Activated CD8-positive, alpha-beta memory T cell treated with anti-CD3 and anti-CD28 coated beads for 36 hours (primary cell): Measurements from ENCODE around the gene CA10. TPM values are rescaled to one million over a fixed set of nuclear protein-coding genes. Genes with fewer than 3 reads are reported as not detected.

Experiments
- CTCF ChIA-PET: fragments of 350-600 bp; sonication (Branson Sonifier 250); formaldehyde crosslinking; loops from one replicate; lab custom pipeline; 2021; ENCODE audit warnings: antibody characterized with exemption; lab: Charles Lee
- POLR2A ChIA-PET: fragments of 350-600 bp; sonication (Branson Sonifier 250); formaldehyde crosslinking; loops from one replicate; lab custom pipeline; 2021; ENCODE audit warnings: antibody characterized with exemption; lab: Charles Lee
- total RNA-seq, 2 experiments: library from RNA; stranded (reverse); gene quantifications; one replicate each; pipeline ENCODE4 v1.2.3, GENCODE V29; 2021

The CA10 gene
- total RNA-seq, 2 experiments from 2014 or later, result not detected

DNA sequence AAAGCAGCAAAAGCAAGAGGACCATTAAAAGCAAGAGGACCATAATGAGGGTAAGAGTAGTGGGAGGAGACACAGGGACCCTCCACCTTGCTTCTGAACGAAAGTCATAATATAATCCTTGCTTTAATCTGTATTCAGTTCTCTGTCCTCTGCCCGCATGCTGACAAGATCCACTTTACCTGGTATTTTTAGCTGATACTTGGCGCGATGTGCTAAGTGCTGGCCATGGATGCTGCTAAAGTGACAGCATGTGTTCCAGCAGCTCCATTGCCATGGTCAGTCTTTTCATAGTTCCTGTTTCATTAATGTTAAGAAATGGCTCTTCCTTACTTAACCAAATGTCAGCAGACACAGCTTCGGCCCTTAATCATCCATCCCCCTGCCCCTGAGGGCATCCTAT lies 86.8 kb downstream of the CA10 start:
- POLR2A ChIA-PET, result no interaction called here
- CTCF ChIA-PET, result interaction anchor here (0.6 kb wide), 1 partner anchor 12 kb away, joined by 3 read pairs; no protein-coding TSS in a partner anchor

- CTCF ChIA-PET, result no interaction called here
- POLR2A ChIA-PET, result no interaction called here
These were observed 93.7 kb downstream of the CA10 start for GRCh38 chr17:52064791-52065211.

- CTCF ChIA-PET, result no interaction called here
These were observed 109.0 kb downstream of the CA10 start for GRCh38 chr17:52049496-52049895.

DNA sequence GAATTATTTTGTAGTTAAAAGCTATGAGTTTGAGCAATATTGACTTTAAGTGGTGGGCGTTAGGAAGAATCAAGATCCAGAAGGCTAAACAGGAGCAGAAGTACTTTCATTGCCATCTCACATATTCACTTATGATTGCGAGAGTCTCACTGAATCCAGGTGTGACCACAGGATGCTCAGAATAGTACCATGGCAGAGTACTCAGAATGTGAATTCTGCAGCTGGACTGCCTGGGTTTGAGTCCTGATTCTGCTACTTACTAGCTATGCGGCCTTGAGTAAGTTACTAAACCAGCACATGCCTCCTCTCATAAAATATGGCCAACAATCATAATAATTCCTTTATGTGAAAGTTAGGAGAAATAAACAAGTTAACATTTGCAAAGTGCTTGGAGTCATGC lies 109.5 kb downstream of the CA10 start:
- ChIA-PET POLR2A (no interaction called here), CTCF (no interaction called here)

More at GRCh38 chr17:52049496-52049895, 109.0 kb downstream of the CA10 start:
- POLR2A ChIA-PET, result no interaction called here

- CTCF ChIA-PET, result no interaction called here
- POLR2A ChIA-PET, result no interaction called here
These were observed 110.2 kb downstream of the CA10 start for GRCh38 chr17:52048137-52048898.

GRCh38 chr17:52047086-52047485 lies 111.4 kb downstream of the CA10 start:
- ChIA-PET POLR2A (no interaction called here), CTCF (no interaction called here)

GRCh38 chr17:52041123-52041617 lies 117.3 kb downstream of the CA10 start:
- ChIA-PET CTCF (no interaction called here), POLR2A (no interaction called here)

DNA sequence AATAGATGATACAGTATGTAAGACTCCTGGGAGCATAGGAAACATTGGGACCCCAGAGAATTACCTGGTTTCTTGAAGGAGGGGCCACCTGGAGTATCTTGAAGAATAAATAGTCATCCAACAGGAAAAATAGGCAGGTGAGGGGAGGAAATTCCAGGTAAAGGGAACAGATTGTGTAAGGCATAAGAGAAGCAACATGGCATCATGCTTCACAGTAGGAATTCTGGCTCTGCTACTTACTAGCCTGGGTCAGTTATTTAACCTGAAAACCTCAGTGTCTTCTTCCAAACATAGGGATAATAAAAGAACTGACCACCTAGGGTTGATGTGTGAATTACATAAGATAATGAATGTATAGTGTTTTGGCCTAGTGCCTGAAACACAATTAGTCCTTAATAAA lies 122.1 kb downstream of the CA10 start:
- POLR2A ChIA-PET, result no interaction called here

DNA sequence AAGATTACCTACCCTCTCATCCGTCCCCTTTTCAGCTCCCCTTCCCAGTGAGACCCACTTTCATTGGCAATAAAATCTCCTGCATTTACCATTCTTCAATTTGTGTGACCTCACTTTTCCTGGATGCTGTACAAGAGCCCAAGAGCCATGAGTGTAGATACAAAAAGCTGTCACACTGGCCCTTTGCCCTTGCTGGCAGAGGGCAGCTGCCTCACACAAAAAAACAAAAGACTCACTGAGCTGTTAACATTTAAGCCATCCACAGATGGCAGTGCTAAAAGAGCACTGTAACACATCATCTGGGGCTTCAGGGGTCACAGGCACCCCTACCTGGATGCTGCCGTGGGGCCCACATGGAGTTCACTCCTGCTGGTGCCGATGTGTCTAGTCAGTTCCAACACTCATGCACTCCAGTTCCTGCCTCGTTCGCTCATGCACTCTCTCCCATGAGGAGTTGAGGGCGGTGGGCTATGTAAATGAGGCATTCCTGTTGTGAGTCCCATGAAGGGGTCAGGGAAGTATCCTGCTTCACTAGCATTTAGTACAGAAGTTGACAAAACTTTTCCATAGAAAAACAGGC lies 123.1 kb downstream of the CA10 start:
- ChIA-PET POLR2A (no interaction called here), CTCF (no interaction called here)

More for the DNA sequence above, 122.1 kb downstream of the CA10 start:
- CTCF ChIA-PET, result no interaction called here

GRCh38 chr17:52032454-52032853 lies 126.1 kb downstream of the CA10 start:
- POLR2A ChIA-PET, result no interaction called here
- CTCF ChIA-PET, result no interaction called here

GRCh38 chr17:52030052-52030451 lies 128.5 kb downstream of the CA10 start:
- CTCF ChIA-PET, result no interaction called here
- POLR2A ChIA-PET, result no interaction called here

GRCh38 chr17:52027620-52028295 lies 130.8 kb downstream of the CA10 start:
- CTCF ChIA-PET, result no interaction called here
- POLR2A ChIA-PET, result no interaction called here

DNA sequence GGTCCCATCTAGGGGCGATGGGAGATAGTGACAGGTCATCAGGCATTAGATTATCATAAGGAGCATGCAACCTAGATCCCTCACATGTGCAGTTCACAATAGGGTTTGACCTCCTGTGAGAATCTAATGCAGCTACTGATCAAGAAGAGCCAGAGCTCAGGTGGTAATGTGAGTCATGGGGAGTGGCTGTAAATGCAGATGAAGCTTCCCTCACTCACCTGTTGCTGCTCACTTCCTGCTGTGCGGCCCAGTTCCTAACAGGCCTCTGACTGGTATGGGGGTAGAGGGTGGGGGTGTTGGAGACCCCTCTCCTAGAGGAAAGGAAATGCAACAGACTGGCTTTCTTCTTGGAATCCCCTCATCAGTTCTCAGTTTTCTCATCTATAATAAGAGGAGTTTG lies 131.4 kb downstream of the CA10 start:
- POLR2A ChIA-PET, result no interaction called here
- CTCF ChIA-PET, result no interaction called here

GRCh38 chr17:52026075-52026474 lies 132.4 kb downstream of the CA10 start:
- ChIA-PET POLR2A (no interaction called here), CTCF (no interaction called here)

DNA sequence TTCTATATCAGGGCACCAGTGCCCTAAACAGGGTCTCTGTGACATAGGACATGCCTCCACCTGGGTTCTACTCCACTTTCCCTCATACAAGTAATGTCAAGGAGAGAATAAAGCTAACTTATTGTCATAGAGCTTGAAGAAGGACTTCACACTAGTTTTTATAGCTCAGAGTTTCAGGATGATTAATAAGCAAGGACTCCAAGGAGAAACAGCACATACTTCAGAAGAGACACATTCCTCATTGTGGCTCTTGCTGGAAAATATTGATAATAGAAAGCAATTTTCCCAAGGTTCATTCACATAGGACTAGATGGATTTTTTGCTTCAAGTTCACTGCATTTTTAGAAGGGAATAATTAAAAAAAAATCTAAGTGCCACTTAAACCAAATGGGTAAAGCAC lies 133.3 kb downstream of the CA10 start:
- ChIA-PET POLR2A (no interaction called here), CTCF (no interaction called here)

DNA sequence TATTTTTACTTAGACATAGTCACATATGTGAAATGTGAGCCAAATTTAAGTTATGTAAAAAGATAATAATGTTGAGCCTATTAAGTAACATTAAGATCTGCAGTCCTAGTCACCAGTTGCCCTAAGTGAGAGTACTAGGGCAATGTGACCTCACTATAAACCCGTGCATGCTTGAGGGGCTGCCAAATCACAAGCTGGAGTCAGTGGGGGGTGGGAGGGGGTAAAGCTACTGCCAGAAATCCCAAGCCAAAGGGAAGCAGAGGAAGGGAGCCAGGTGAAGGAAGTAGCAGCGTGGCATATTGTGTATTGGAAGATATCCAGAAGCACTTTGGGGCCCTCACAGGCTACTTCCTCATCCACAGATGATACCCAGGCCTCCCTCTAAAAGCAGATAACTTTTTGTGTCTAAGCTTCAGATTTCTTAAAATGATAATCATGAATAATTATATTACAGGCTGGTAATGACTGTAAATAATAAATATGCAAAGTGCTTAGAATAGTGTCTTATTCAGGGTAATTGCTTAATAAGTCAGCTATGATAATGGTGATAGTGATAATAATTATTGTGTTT lies 134.1 kb downstream of the CA10 start:
- ChIA-PET POLR2A (no interaction called here), CTCF (no interaction called here)

DNA sequence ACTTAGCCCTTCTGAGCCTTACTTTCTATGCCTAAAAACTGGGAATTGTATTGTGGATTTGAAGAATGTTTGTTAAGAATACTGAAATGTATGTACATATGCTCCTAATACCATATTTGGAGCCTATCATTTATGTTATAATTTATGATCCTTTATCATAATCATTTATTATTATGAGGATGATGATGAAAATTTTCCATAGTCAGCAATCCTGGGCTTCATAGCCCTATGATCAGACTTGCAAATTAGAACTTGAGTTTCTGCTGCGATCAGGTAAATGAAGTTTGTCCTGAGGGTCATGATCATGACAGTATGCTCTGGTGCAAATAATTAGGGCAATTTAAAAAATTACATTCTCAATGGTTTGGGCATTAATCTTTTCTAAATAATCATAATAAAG lies 147.4 kb downstream of the CA10 start:
- CTCF ChIA-PET, result no interaction called here
- POLR2A ChIA-PET, result no interaction called here

GRCh38 chr17:51999654-52000053 lies 158.9 kb downstream of the CA10 start:
- POLR2A ChIA-PET, result no interaction called here
- CTCF ChIA-PET, result no interaction called here

- ChIA-PET CTCF (no interaction called here), POLR2A (no interaction called here)
These were observed 160.8 kb downstream of the CA10 start for GRCh38 chr17:51997723-51998122.

DNA sequence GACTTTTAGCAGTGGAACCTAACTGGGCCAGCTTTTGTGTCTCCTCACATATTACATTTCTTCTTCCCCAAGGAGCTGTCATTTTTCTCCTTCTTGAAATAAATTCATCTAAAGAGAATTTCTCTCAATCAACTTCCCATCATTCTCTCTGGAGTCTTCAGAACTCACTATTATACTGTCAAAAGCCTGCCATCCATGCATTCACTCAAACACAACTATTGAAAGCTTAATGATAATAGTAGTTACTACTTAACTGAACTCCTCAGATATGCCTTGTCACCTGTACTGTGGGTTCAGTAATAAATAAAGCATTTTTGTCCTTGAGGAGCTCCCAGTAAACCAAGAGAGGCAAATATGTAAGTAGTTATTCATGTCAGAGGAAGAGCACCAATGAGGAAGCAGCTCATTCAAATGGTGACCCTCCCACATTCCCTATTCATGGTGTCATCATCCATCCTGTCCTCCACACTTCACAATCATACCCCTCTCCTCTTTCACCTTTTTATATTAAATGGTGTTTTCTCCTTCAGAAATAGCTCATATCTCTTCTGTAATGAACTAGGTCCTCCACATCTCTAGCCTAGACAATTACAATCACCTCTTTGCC lies 162.6 kb downstream of the CA10 start:
- ChIA-PET CTCF (no interaction called here), POLR2A (no interaction called here)
